K562 (cell line): ENCODE measurements around the gene BMP8B. TPM values are rescaled to one million over a fixed set of nuclear protein-coding genes. Genes with fewer than 3 reads are reported as not detected.

Experiments used
- ATAC-seq: fragments of 200-7000 bp; cut with Tn5 transposase; 3 replicates; pipeline ENCODE4 v1.9.1; 2020; ENCODE audit warnings: moderate library complexity
- BruUV-seq: library from RNA; stranded (reverse); fragments of 400-500 nt; replicated peaks from 2 replicates; lab custom pipeline; 2021; lab: Mats Ljungman, UMichigan
- CTCF ChIA-PET: fragments of 300-600 bp; formaldehyde crosslinking; extraction: SDS; loops from one replicate; lab custom pipeline; 2021; ENCODE audit warnings: low intra/inter-chr PET ratio; lab: Yijun Ruan, JAX
- POLR2A ChIA-PET: fragments of 300-600, 350-650 bp; sonication (Branson Sonifier 250); formaldehyde crosslinking; extraction: SDS; loops from one replicate; lab custom pipeline; 2021; ENCODE audit warnings: antibody characterized with exemption, inconsistent platforms; lab: Yijun Ruan, JAX
- DNase-seq, 4 experiments: peaks; one replicate each; pipeline versions ENCODE4 v3.0.0 to v3.0.0-alpha.2; 2011 to 2018; ENCODE audit warnings: low spot score in 3 of 4, mixed read lengths in 3 of 4; ENCODE audit errors: extremely low read depth in 1 of 4
- FAIRE-seq: peaks from 2 replicates; lab custom pipeline; 2011; peaks lifted over from hg19 to GRCh38; lab: Jason Lieb, UNC
- H2AFZ ChIP-seq: 2 replicates; pipeline ENCODE4 v1.6.0; 2011; ENCODE audit warnings: low read depth, low read length, control low read depth, inconsistent platforms
- H3K27ac ChIP-seq: fragments of 200-600 bp; 3 replicates; pipeline ENCODE4 v1.8.0; 2011; ENCODE audit warnings: low read depth, mild to moderate bottlenecking, control low read depth, inconsistent platforms, low read length, moderate library complexity, mixed read lengths; ENCODE audit errors: extremely low read depth
- H3K27me3 ChIP-seq, 2 experiments: fragments of 300-600 bp in 1 of 2; 2 replicates in 1 of 2; 3 replicates in 1 of 2; pipeline versions ENCODE4 v1.6.0 to v1.8.0; 2011; ENCODE audit warnings: inconsistent platforms in 2 of 2, low read length in 2 of 2, mild to moderate bottlenecking in 1 of 2, mixed read lengths in 1 of 2, moderate library complexity in 1 of 2; ENCODE audit not compliant: control insufficient read depth in 2 of 2, insufficient read depth in 2 of 2
- H3K36me3 ChIP-seq: fragments of 300-600 bp; 3 replicates; pipeline ENCODE4 v1.8.0; 2011; ENCODE audit warnings: mild to moderate bottlenecking, low read length, inconsistent platforms; ENCODE audit not compliant: control insufficient read depth, insufficient read depth
- H3K4me1 ChIP-seq, 2 experiments: fragments of 200-600 bp in 1 of 2; replicated peaks in 1 of 2; 2 replicates in 1 of 2; 3 replicates in 1 of 2; pipeline versions ENCODE4 v1.5.1 to v1.8.0; 2011; ENCODE audit warnings: inconsistent platforms in 2 of 2, low read length in 2 of 2, mild to moderate bottlenecking in 1 of 2, mixed read lengths in 1 of 2, moderate library complexity in 1 of 2; ENCODE audit not compliant: control insufficient read depth in 2 of 2, insufficient read depth in 2 of 2
- H3K4me2 ChIP-seq: 2 replicates; pipeline ENCODE4 v1.6.1; 2011; ENCODE audit warnings: low read length, control low read depth, inconsistent platforms, mixed read lengths; ENCODE audit not compliant: insufficient read depth
- H3K4me3 ChIP-seq: fragments of 200-600 bp; sonication (generic), shearing (Covaris generic); 2 replicates; pipeline ENCODE4 v1.5.1; 2016; ENCODE audit warnings: control low read depth, inconsistent platforms
- H3K79me2 ChIP-seq: fragments of 200-600 bp; 3 replicates; pipeline ENCODE4 v1.8.0; 2011; ENCODE audit warnings: low read length, inconsistent platforms; ENCODE audit not compliant: control insufficient read depth, insufficient read depth
- H3K9ac ChIP-seq, 2 experiments: 2 replicates each; pipeline versions ENCODE4 v1.6.0 to v1.6.1; 2011; ENCODE audit warnings: low read depth in 2 of 2, low read length in 2 of 2, control low read depth in 1 of 2, inconsistent platforms in 1 of 2, mild to moderate bottlenecking in 1 of 2, mixed read lengths in 1 of 2; ENCODE audit not compliant: insufficient read depth in 1 of 2
- H3K9me1 ChIP-seq: one replicate; pipeline ENCODE4 v1.6.0; 2011; ENCODE audit warnings: inconsistent platforms, mild to moderate bottlenecking, low read length, moderate library complexity; ENCODE audit not compliant: control insufficient read depth, insufficient read depth
- H3K9me3 ChIP-seq: replicated peaks from 2 replicates; pipeline ENCODE4 v1.5.1; 2011; ENCODE audit warnings: low read depth, low read length, inconsistent platforms; ENCODE audit not compliant: control insufficient read depth, insufficient read depth
- H4K20me1 ChIP-seq: replicated peaks from 2 replicates; pipeline ENCODE4 v1.6.1; 2011; ENCODE audit warnings: low read length, inconsistent platforms, mixed read lengths; ENCODE audit not compliant: control insufficient read depth, insufficient read depth
- C11orf30 ChIP-seq: fragments of 450-650 bp; IDR thresholded peaks from 2 replicates; pipeline ENCODE4 v1.6.1; 2016; ENCODE audit warnings: low read depth, mild to moderate bottlenecking
- CTCF ChIP-seq, 3 experiments: IDR thresholded peaks in 2 of 3; conservative IDR thresholded peaks in 1 of 3; 2 replicates each; pipeline ENCODE4 v1.5.1; 2011 to 2012; ENCODE audit warnings: low read length in 3 of 3, mild to moderate bottlenecking in 3 of 3, control low read depth in 2 of 3, improper control_type of control experiment in 1 of 3, inconsistent platforms in 1 of 3, low read depth in 1 of 3, mixed read lengths in 1 of 3, moderate library complexity in 1 of 3; ENCODE audit not compliant: insufficient read depth in 2 of 3
- DEAF1 ChIP-seq: fragments of 450-650 bp; formaldehyde crosslinking; IDR thresholded peaks from 2 replicates; pipeline ENCODE4 v1.4.0; 2020; ENCODE audit warnings: mild to moderate bottlenecking, moderate library complexity
- NR3C1 ChIP-seq: sonication (generic); formaldehyde crosslinking; IDR thresholded peaks from 2 replicates; pipeline ENCODE4 v1.8.1; 2022; ENCODE audit warnings: missing genetic modification reagents
- PML ChIP-seq: IDR thresholded peaks from 2 replicates; pipeline ENCODE4 v1.6.1; 2012; ENCODE audit warnings: low read length, inconsistent platforms
- PYGO2 ChIP-seq: fragments of 450-650 bp; IDR thresholded peaks from 2 replicates; pipeline ENCODE4 v1.6.1; 2016; ENCODE audit warnings: mild to moderate bottlenecking, missing genetic modification characterization, moderate library complexity, missing compliant biosample characterization
- RNF2 ChIP-seq: sonication (generic); IDR thresholded peaks from 2 replicates; pipeline ENCODE4 v1.6.1; 2016
- SMAD2 ChIP-seq: fragments of 150-350 bp; IDR thresholded peaks from 2 replicates; pipeline ENCODE4 v1.6.1; 2014; ENCODE audit warnings: low read depth, mild to moderate bottlenecking, low read length
- ZNF316 ChIP-seq: fragments of 450-650 bp; IDR thresholded peaks from 2 replicates; pipeline ENCODE4 v1.6.1; 2016
- ZNF695 ChIP-seq: fragments of 450-650 bp; formaldehyde crosslinking; IDR thresholded peaks from 2 replicates; pipeline ENCODE4 v1.4.0; 2020; ENCODE audit warnings: mild to moderate bottlenecking, moderate library complexity
- WGBS: fragments of 100-300 bp; shearing (Covaris generic); methylation state at CpG from one replicate; pipeline ENCODE4 v1.1.6; 2016; ENCODE audit warnings: low coverage, mixed read lengths; ENCODE audit not compliant: insufficient coverage; ENCODE audit errors: missing lambda C conversion rate; 5-methylcytosine and 5-hydroxymethylcytosine counted together
- in situ Hi-C: fragments of 300-500 bp; cut with MboI; formaldehyde crosslinking; loops from 4 replicates; pipeline ENCODE4 v1.15.0; 2018; ENCODE audit warnings: inconsistent platforms, mixed read lengths
- intact Hi-C: fragments of 100-400 bp; cut with micrococcal nuclease; formaldehyde crosslinking; loops from 2 replicates; pipeline ENCODE4 v1.14.2; 2022
- polyA plus RNA-seq, 8 experiments: library from polyadenylated mRNA; depleted of rRNA in 4 of 8; stranded (reverse) in 5 of 8; unstranded in 3 of 8; fragments of >200 nt; fragmentation: Nextera tagmentation in 2 of 8; fragmentation: Illumina TruSeq in 1 of 8; extraction: Ambion mirVana in 2 of 8; extraction: Trizol in 1 of 8; gene quantifications; 2 replicates each; pipeline versions ENCODE4 v1.2.1 to v1.2.3, GENCODE V29; 2011 to 2014; ENCODE audit warnings: inconsistent platforms in 1 of 8, missing spikeins in 1 of 8
- total RNA-seq, 7 experiments: library from RNA; depleted of rRNA in 6 of 7; stranded (reverse); fragments of >200 nt in 6 of 7; fragmentation: Illumina TruSeq in 2 of 7; extraction: Trizol in 2 of 7; gene quantifications; 2 replicates each; pipeline versions ENCODE4 v1.2.1 to v1.2.3, GENCODE V29; 2011 to 2021; ENCODE audit warnings: low replicate concordance in 1 of 7
- TF ChIP-seq, protein P1 (sequence below): fragments of 250-450 bp; sonication (Bioruptor Pico); IDR thresholded peaks from 2 replicates; pipeline ENCODE4 v1.5.0; 2021; ENCODE audit warnings: mild to moderate bottlenecking, moderate library complexity
- TF ChIP-seq, protein P2 (sequence below): fragments of 250-450 bp; sonication (Bioruptor Pico); IDR thresholded peaks from 2 replicates; pipeline ENCODE4 v1.4.0; 2020; ENCODE audit warnings: mild to moderate bottlenecking, moderate library complexity
- TF ChIP-seq, protein P3 (sequence below): fragments of 450-650 bp; IDR thresholded peaks from 2 replicates; pipeline ENCODE4 v1.6.1; 2016

The BMP8B gene
- total and polyA plus RNA-seq, 9 of the 15 experiments (the other 6 are each of a cell fraction or from before 2014, with no cell fraction given), result 0.03 to 0.33 (median 0.14) TPM

GRCh38 chr1:39808784-39809517 lies 20.3 kb upstream of the BMP8B start:
- no peaks in the 10 kb centered on the region for H3K9me1 ChIP-seq
- no peaks in the 10 kb centered on the region for H3K79me2 ChIP-seq
- 17% methylated on average over 6 of the region's 8 CpGs for WGBS
- H3K9ac ChIP-seq, result no peak overlapping the region
- H3K27me3 ChIP-seq, result peaks cover 0 to 2% of the 10 kb centered on the region in 2 experiments; a peak in 1 of 5 replicates
- in situ Hi-C loops, result no loop called here
- H2AFZ ChIP-seq, result no peak overlapping the region
- DNase-seq (no peak), FAIRE-seq (peak; percentile 37), ATAC-seq (no peak)
- H3K36me3 ChIP-seq, result no peaks in the 10 kb centered on the region
- H4K20me1 ChIP-seq, result no peaks in the 10 kb centered on the region
- H3K4me2 ChIP-seq, result no peak overlapping the region
- ChIA-PET POLR2A (no interaction called here), CTCF (no interaction called here)
- no peak overlapping the region for H3K27ac ChIP-seq
- H3K9me3 ChIP-seq, result no peaks in the 10 kb centered on the region
- H3K4me1 ChIP-seq, result no peaks in the 10 kb centered on the region
- no TSS peak for BruUV-seq
- no peak overlapping the region for H3K4me3 ChIP-seq
- intact Hi-C loops, result no loop called here
- TF ChIP-seq CTCF (IDR thresholded peaks at IDR 0.05 in 2 of 3, conservative IDR thresholded peaks at IDR 0.05 in 1 of 3; ENCODE audit: insufficient read depth in 2 of 3, low read depth in 1 of 3, low read length in 3 of 3) (no peak), NR3C1 (no peak), SMAD2 (no peak), DEAF1 (CRISPR knock-in tag) (no peak), C11orf30 (peak; percentile 34; the same call in 1 of the 2 replicates), ZNF316 (peak; percentile 55), RNF2 (no peak), PYGO2 (tag) (no peak), PML (no peak), ZNF695 (CRISPR knock-in tag) (no peak)
- TF ChIP-seq, protein P1, sequence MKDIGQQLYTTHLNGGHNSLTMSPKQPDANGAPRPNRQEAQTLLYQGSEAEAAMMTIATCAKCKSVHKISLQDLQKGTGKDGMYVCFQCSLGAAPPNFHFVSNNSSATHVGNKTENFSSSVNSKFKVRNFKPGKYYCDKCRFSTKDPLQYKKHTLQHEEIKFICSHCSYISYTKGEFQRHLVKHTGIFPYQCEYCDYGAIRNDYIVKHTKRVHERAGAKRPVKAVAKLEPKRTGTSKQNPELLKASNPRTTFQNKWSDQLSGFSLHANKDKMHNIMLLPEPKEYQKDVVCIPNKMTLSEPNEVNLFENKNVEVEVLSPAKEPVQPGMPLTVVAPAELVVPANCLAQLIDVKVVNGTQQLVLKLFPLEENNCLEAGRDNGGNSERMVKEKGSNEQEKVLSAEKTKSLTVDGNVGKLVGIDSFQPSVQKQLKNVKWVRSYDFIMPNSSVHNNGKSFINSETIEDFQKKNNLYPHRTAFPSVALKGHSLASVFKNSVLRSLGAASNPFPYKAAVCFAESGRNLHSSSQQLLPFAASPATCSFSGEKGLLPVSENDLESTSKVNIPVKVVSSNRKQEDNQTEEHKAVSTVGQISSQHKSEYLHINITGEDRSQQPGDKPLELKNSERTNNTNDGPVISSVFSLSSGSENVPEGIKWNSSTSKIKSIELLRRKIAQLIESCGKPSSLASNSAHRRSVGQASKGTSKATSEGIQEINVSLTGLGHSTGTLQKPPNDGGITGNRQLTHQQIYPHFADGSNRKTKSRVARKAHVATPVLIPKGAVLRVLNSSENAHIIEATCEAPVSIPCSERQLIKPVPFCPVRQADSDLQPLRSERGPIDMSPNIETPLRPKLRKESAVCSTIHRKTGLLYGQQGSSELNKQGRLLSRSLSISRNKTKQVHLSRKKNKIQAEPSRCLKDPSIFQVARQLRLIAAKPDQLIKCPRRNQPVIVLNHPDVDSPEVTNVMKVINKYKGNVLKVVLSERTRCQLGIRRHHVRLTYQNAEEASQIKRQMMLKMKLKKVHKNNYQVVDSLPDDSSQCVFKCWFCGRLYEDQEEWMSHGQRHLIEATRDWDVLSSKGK (CRISPR knock-in tag), result no peak
- TF ChIP-seq, protein P2, sequence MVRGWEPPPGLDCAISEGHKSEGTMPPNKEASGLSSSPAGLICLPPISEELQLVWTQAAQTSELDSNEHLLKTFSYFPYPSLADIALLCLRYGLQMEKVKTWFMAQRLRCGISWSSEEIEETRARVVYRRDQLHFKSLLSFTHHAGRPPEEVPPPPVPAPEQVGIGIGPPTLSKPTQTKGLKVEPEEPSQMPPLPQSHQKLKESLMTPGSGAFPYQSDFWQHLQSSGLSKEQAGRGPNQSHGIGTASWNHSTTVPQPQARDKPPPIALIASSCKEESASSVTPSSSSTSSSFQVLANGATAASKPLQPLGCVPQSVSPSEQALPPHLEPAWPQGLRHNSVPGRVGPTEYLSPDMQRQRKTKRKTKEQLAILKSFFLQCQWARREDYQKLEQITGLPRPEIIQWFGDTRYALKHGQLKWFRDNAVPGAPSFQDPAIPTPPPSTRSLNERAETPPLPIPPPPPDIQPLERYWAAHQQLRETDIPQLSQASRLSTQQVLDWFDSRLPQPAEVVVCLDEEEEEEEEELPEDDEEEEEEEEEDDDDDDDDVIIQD (CRISPR knock-in tag), result no peak
- TF ChIP-seq, protein P3, sequence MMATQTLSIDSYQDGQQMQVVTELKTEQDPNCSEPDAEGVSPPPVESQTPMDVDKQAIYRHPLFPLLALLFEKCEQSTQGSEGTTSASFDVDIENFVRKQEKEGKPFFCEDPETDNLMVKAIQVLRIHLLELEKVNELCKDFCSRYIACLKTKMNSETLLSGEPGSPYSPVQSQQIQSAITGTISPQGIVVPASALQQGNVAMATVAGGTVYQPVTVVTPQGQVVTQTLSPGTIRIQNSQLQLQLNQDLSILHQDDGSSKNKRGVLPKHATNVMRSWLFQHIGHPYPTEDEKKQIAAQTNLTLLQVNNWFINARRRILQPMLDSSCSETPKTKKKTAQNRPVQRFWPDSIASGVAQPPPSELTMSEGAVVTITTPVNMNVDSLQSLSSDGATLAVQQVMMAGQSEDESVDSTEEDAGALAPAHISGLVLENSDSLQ, result peak; percentile 40
